ENCODE data around the gene FAM50A. TPM values are rescaled to one million over a fixed set of nuclear protein-coding genes. Genes with fewer than 3 reads are reported as not detected.

The FAM50A gene
- total RNA-seq, 1 experiment from 2014 or later = 75.9 TPM

- Mint-ChIP-seq H3K36me3 (ENCODE audit: insufficient read depth, unreplicated experiment) (peaks cover 32% of the 10 kb centered on the region), H3K27me3 (ENCODE audit: insufficient read depth, unreplicated experiment) (no peaks in the 10 kb centered on the region), H3K4me1 (ENCODE audit: low read depth, unreplicated experiment) (no peaks in the 10 kb centered on the region), H3K4me3 (ENCODE audit: unreplicated experiment) (peak overlapping the region; percentile 71), H3K27ac (ENCODE audit: unreplicated experiment) (peak overlapping the region; percentile 55), H3K9me3 (ENCODE audit: unreplicated experiment) (no peaks in the 10 kb centered on the region)
- CTCF ChIA-PET = no interaction called here
- TF ChIP-seq CTCF (IDR thresholded peaks at IDR 0.05; ENCODE audit: insufficient read depth in 1 of 2, low read depth in 1 of 2, low read length in 1 of 2, severe bottlenecking in 1 of 2, unreplicated experiment in 1 of 2) = no peak
- H3K36me3 ChIP-seq (ENCODE audit: control insufficient read depth, insufficient read depth, low read length) = no peaks in the 10 kb centered on the region
- H3K4me3 ChIP-seq (ENCODE audit: low read depth, low read length) = peak overlapping the region; percentile 72
- no peaks in the 10 kb centered on the region for H3K27me3 ChIP-seq (replicated peaks; ENCODE audit: control insufficient read depth, insufficient read depth, low read length)
- no peaks in the 10 kb centered on the region for H3K4me1 ChIP-seq
- H3K9me3 ChIP-seq = no peaks in the 10 kb centered on the region
- intact Hi-C loops (cut with micrococcal nuclease; ENCODE audit: unreplicated experiment) = no loop called here
- BruUV-seq (replicated peaks) = no TSS peak
- DNase-seq = no peak
- POLR2A ChIA-PET = interaction anchor here (0.5 to 0.6 kb wide), 2 partner anchors 15 to 17 kb away, joined by 5 to 6 read pairs; no protein-coding TSS in a partner anchor
Measured at GRCh38 chrX:154458954-154459778, 15.2 kb downstream of the FAM50A start.

GRCh38 chrX:154459832-154460231, 15.9 kb downstream of the FAM50A start:
- no peaks in the 10 kb centered on the region for H3K36me3 ChIP-seq (ENCODE audit: control insufficient read depth, insufficient read depth, low read length)
- peaks cover 25% of the 10 kb centered on the region for H3K36me3 Mint-ChIP-seq (ENCODE audit: insufficient read depth, unreplicated experiment)
- H3K27ac Mint-ChIP-seq (ENCODE audit: unreplicated experiment) = no peak overlapping the region
- no peaks in the 10 kb centered on the region for H3K9me3 ChIP-seq
- TF ChIP-seq CTCF (IDR thresholded peaks at IDR 0.05; ENCODE audit: insufficient read depth in 1 of 2, low read depth in 1 of 2, low read length in 1 of 2, severe bottlenecking in 1 of 2, unreplicated experiment in 1 of 2) = no peak
- peak overlapping the region; percentile 71 for H3K4me3 Mint-ChIP-seq (ENCODE audit: unreplicated experiment)
- H3K4me1 Mint-ChIP-seq (ENCODE audit: low read depth, unreplicated experiment) = no peaks in the 10 kb centered on the region
- BruUV-seq (replicated peaks) = no TSS peak
- no peaks in the 10 kb centered on the region for H3K27me3 ChIP-seq (replicated peaks; ENCODE audit: control insufficient read depth, insufficient read depth, low read length)
- ChIA-PET POLR2A (interaction anchor here (0.5 kb wide), 1 partner anchor 14 kb away, joined by 6 read pairs; no protein-coding TSS in a partner anchor), CTCF (no interaction called here)
- H3K4me1 ChIP-seq = no peaks in the 10 kb centered on the region
- H3K27me3 Mint-ChIP-seq (ENCODE audit: insufficient read depth, unreplicated experiment) = no peaks in the 10 kb centered on the region
- no peaks in the 10 kb centered on the region for H3K9me3 Mint-ChIP-seq (ENCODE audit: unreplicated experiment)
- DNase-seq = no peak
- no peak overlapping the region for H3K4me3 ChIP-seq (ENCODE audit: low read depth, low read length)
- intact Hi-C loops (cut with micrococcal nuclease; ENCODE audit: unreplicated experiment) = no loop called here

GRCh38 chrX:154460326-154460725, 16.4 kb downstream of the FAM50A start:
- Histone ChIP-seq H3K27me3 (replicated peaks; ENCODE audit: control insufficient read depth, insufficient read depth, low read length) (no peaks in the 10 kb centered on the region), H3K9me3 (no peaks in the 10 kb centered on the region), H3K4me1 (no peaks in the 10 kb centered on the region), H3K36me3 (ENCODE audit: control insufficient read depth, insufficient read depth, low read length) (no peaks in the 10 kb centered on the region), H3K4me3 (ENCODE audit: low read depth, low read length) (no peak overlapping the region)
- BruUV-seq (replicated peaks) = no TSS peak
- no peaks in the 10 kb centered on the region for H3K27me3 Mint-ChIP-seq (ENCODE audit: insufficient read depth, unreplicated experiment)
- no peak for TF ChIP-seq CTCF (IDR thresholded peaks at IDR 0.05; ENCODE audit: insufficient read depth in 1 of 2, low read depth in 1 of 2, low read length in 1 of 2, severe bottlenecking in 1 of 2, unreplicated experiment in 1 of 2)
- H3K4me3 Mint-ChIP-seq (ENCODE audit: unreplicated experiment) = peak overlapping the region; percentile 71
- H3K36me3 Mint-ChIP-seq (ENCODE audit: insufficient read depth, unreplicated experiment) = peaks cover 25% of the 10 kb centered on the region
- H3K27ac Mint-ChIP-seq (ENCODE audit: unreplicated experiment) = no peak overlapping the region
- no peak for DNase-seq
- CTCF ChIA-PET = no interaction called here
- POLR2A ChIA-PET = no interaction called here
- H3K9me3 Mint-ChIP-seq (ENCODE audit: unreplicated experiment) = no peaks in the 10 kb centered on the region
- H3K4me1 Mint-ChIP-seq (ENCODE audit: low read depth, unreplicated experiment) = no peaks in the 10 kb centered on the region
- intact Hi-C loops (cut with micrococcal nuclease; ENCODE audit: unreplicated experiment) = no loop called here

Measured in Caco-2 (cell line).